A549 (cell line): ENCODE results near the gene PRIMA1.

Experiments used
- CTCF ChIP-seq: fragments of >200 bp; sonication (Bioruptor Twin); formaldehyde crosslinking; IDR thresholded peaks from 3 replicates; pipeline ENCODE4 v1.5.1; 2016
- MAX ChIP-seq: IDR thresholded peaks from 2 replicates; pipeline ENCODE4 v1.6.1; 2012

GRCh38 chr14:93824076-93824475 is 35.8 kb upstream of the PRIMA1 start:
- TF ChIP-seq CTCF (no peak), MAX (no peak)
